A172 (cell line): ENCODE data around the gene UFD1. TPM values are rescaled to one million over a fixed set of nuclear protein-coding genes. Genes with fewer than 3 reads are reported as not detected.
"Not testable (repeated sequence)": the region's sequence is repeated elsewhere in the genome, so short reads cannot be mapped to it uniquely, and the experiment has no call there.

ENCODE experiments used
- DNase-seq: peaks from one replicate; pipeline ENCODE4 v3.0.0-alpha.2; 2015; ENCODE audit warnings: low spot score
- total RNA-seq: library from RNA; depleted of rRNA; stranded (reverse); fragments of >200 nt; shearing (Covaris generic); gene quantifications from 2 replicates; pipeline ENCODE4 v1.2.3, GENCODE V29; 2014

The UFD1 gene
- total RNA-seq, 1 experiment from 2014 or later: 73.0 TPM

- DNase-seq: no peak
Observed at GRCh38 chr22:19449422-19449767, 29.6 kb downstream of the UFD1 start.

GRCh38 chr22:19448739-19449421 is 30.1 kb downstream of the UFD1 start:
- no peak for DNase-seq

- DNase-seq: peak; percentile 41
Observed at GRCh38 chr22:19448076-19448607, 30.9 kb downstream of the UFD1 start.

- DNase-seq: peak; percentile 77
Observed at GRCh38 chr22:19447330-19448075, 31.5 kb downstream of the UFD1 start, which contains the start of gene C22orf39. TSS of gene C22orf39 (minus strand) at chr22:19447711. CDS start at chr22:19447688, 23 bp downstream.

- no peak for DNase-seq
Observed at GRCh38 chr22:19446603-19447329, 32.2 kb downstream of the UFD1 start.

GRCh38 chr22:19445279-19445982 is 33.6 kb downstream of the UFD1 start:
- not testable (repeated sequence) for DNase-seq

GRCh38 chr22:19443544-19444211 is 35.3 kb downstream of the UFD1 start:
- no peak for DNase-seq

GRCh38 chr22:19442166-19442565 is 36.8 kb downstream of the UFD1 start:
- no peak for DNase-seq

GRCh38 chr22:19440411-19441195 is 38.4 kb downstream of the UFD1 start:
- DNase-seq: no peak

- no peak for DNase-seq
Observed at GRCh38 chr22:19438298-19438697, 40.7 kb downstream of the UFD1 start.

- not testable (repeated sequence) for DNase-seq
Observed at GRCh38 chr22:19436444-19437161, 42.4 kb downstream of the UFD1 start.

- no peak for DNase-seq
Observed at GRCh38 chr22:19434829-19435580, 44.0 kb downstream of the UFD1 start.

GRCh38 chr22:19434401-19434800 is 44.6 kb downstream of the UFD1 start:
- no peak for DNase-seq

- peak; percentile 68 for DNase-seq
Observed at GRCh38 chr22:19432133-19432851, 46.7 kb downstream of the UFD1 start, which contains the start of gene MRPL40. TSS of gene MRPL40 (plus strand) at chr22:19432545. CDS start at chr22:19432555, 10 bp downstream.

- peak; percentile 41 for DNase-seq
Observed at GRCh38 chr22:19431649-19432132, 47.3 kb downstream of the UFD1 start, which contains the start of gene HIRA. TSS of gene HIRA (minus strand) at chr22:19431733. CDS start at chr22:19431476, 257 bp downstream.

GRCh38 chr22:19430890-19431541 is 48.0 kb downstream of the UFD1 start:
- no peak for DNase-seq
